Activated CD4-positive, alpha-beta T cell treated with anti-CD3 and anti-CD28 coated beads for 36 hours (primary cell): ENCODE results near the gene NEK5. TPM values are rescaled to one million over a fixed set of nuclear protein-coding genes. Genes with fewer than 3 reads are reported as not detected.
A peak's percentile ranks its signal among the peaks of the same experiment; 100 is the strongest.

Experiments used
- ATAC-seq: fragments of 200-7000 bp; cut with Tn5 transposase; one replicate; pipeline ENCODE4 v1.10.0; 2021; ENCODE audit warnings: mild to moderate bottlenecking, moderate library complexity
- CTCF ChIA-PET: fragments of 350-600 bp; sonication (Branson Sonifier 250); formaldehyde crosslinking; loops from one replicate; lab custom pipeline; 2021; ENCODE audit warnings: antibody characterized with exemption; lab: Charles Lee
- POLR2A ChIA-PET: fragments of 350-600 bp; sonication (Branson Sonifier 250); formaldehyde crosslinking; loops from one replicate; lab custom pipeline; 2021; ENCODE audit warnings: antibody characterized with exemption, inconsistent platforms; lab: Charles Lee
- DNase-seq: peaks from one replicate; pipeline ENCODE4 v3.0.0-alpha.2; 2020
- H3K27ac Mint-ChIP-seq: one replicate; pipeline ENCODE4 v1.8.0; 2021; ENCODE audit warnings: mixed read lengths
- H3K27me3 Mint-ChIP-seq: one replicate; pipeline ENCODE4 v1.8.0; 2021; ENCODE audit warnings: mixed read lengths
- H3K36me3 Mint-ChIP-seq: one replicate; pipeline ENCODE4 v1.8.0; 2021; ENCODE audit warnings: low read depth, mixed read lengths
- H3K4me1 Mint-ChIP-seq: one replicate; pipeline ENCODE4 v1.8.0; 2021; ENCODE audit warnings: mixed read lengths
- H3K4me3 Mint-ChIP-seq: one replicate; pipeline ENCODE4 v1.8.0; 2021; ENCODE audit warnings: mild to moderate bottlenecking, moderate library complexity, mixed read lengths
- H3K9me3 Mint-ChIP-seq: one replicate; pipeline ENCODE4 v1.8.0; 2021; ENCODE audit warnings: low read depth, mixed read lengths
- intact Hi-C, 2 experiments: fragments of 100-400 bp; cut with DNase I in 1 of 2; cut with micrococcal nuclease in 1 of 2; formaldehyde crosslinking; loops; one replicate each; pipeline versions ENCODE4 v1.14.2 to v1.15.1; 2022 to 2024; cut with DNase I, micrococcal nuclease
- total RNA-seq, 2 experiments: library from RNA; stranded (reverse); gene quantifications; one replicate each; pipeline ENCODE4 v1.2.3, GENCODE V29; 2021

The NEK5 gene
- total RNA-seq, 2 experiments from 2014 or later, result 0.16 to 0.44 TPM

DNA sequence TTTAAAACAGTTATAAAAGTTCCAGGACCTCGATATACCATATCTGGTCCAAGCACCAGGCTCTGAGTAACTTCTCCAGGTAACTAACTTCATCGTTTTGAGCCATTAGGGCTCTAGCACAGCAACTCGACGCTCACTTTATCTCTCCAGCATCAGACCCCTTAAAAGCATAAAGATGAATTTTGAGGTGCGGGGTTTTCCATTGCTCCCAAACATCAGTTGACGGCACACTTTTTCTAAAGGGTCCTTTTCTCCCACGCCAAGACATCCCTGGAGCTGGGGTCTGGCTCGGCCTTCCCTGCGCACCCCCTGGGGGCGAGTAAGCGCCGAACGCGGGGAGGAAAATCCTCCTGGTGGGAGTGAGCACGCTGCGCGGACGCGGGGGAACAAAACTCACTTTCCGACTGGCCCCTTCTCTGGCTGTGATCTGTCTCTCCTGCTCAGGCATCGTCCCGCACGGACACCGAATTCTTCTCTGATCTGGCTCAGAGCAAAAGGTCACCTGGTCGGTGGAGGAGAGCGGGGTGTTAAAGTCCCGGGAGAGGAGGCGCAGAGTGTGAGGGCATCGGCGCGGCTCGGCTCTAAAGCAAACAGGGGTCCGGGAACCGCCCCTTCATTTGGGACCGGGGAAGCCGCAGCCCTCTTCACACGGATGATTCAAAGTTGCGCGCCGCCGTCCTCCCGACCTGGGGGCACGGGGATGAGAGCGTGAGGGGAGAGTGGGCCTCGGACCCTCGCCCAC lies 117.8 kb downstream of the NEK5 start, which contains the start of gene ATP7B:
Gene ATP7B (minus strand): TSS at position 561 of the 742 bp plus-strand sequence. CDS start 113 bp downstream, at position 448.
- ATAC-seq (no peak), DNase-seq (no peak)
- POLR2A ChIA-PET, result interaction anchor here (0.5 kb wide), 1 partner anchor 105 kb away, joined by 5 read pairs; no protein-coding TSS in a partner anchor
- intact Hi-C loops, result loop anchor here (2.0 to 5.0 kb wide), 3 partner anchors 184 to 1099 kb away; no protein-coding TSS in a partner anchor
- peaks cover 20% of the 10 kb centered on the region for H3K4me1 Mint-ChIP-seq
- H3K36me3 Mint-ChIP-seq, result peaks cover 8% of the 10 kb centered on the region
- peak within 1 kb of the TSS; percentile 91 for H3K27ac Mint-ChIP-seq
- CTCF ChIA-PET, result no interaction called here
- H3K27me3 Mint-ChIP-seq, result peaks cover 17% of the 10 kb centered on the region
- H3K9me3 Mint-ChIP-seq, result no peaks in the 10 kb centered on the region
- peak within 1 kb of the TSS; percentile 100 for H3K4me3 Mint-ChIP-seq

DNA sequence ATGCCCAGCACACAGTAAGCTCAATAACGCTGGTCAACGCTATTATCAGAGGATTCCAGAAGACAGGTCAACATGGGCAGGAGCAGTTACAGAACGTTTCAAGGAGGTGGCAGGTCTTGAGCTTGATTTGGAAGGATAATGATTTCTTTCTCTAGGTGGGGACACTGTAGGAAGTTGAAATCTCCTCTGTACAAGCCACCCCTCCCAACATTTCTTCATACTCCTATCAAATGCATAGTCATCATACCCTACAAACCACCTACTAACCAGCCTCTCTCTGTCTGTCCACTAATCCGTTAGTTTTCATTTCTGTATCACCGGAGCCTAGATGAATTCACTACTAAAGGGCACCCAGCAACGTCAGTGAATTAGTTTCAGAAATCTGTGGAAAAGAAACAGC lies 118.9 kb downstream of the NEK5 start:
- no peak overlapping the region for H3K27ac Mint-ChIP-seq
- intact Hi-C loops, result loop anchor here (2.0 to 5.0 kb wide), 3 partner anchors 183 to 1098 kb away; no protein-coding TSS in a partner anchor
- H3K9me3 Mint-ChIP-seq, result no peaks in the 10 kb centered on the region
- DNase-seq (no peak), ATAC-seq (no peak)
- ChIA-PET POLR2A (no interaction called here), CTCF (no interaction called here)
- H3K4me3 Mint-ChIP-seq, result no peak overlapping the region
- H3K36me3 Mint-ChIP-seq, result peaks cover 3% of the 10 kb centered on the region
- peaks cover 17% of the 10 kb centered on the region for H3K27me3 Mint-ChIP-seq
- peaks cover 15% of the 10 kb centered on the region for H3K4me1 Mint-ChIP-seq

DNA sequence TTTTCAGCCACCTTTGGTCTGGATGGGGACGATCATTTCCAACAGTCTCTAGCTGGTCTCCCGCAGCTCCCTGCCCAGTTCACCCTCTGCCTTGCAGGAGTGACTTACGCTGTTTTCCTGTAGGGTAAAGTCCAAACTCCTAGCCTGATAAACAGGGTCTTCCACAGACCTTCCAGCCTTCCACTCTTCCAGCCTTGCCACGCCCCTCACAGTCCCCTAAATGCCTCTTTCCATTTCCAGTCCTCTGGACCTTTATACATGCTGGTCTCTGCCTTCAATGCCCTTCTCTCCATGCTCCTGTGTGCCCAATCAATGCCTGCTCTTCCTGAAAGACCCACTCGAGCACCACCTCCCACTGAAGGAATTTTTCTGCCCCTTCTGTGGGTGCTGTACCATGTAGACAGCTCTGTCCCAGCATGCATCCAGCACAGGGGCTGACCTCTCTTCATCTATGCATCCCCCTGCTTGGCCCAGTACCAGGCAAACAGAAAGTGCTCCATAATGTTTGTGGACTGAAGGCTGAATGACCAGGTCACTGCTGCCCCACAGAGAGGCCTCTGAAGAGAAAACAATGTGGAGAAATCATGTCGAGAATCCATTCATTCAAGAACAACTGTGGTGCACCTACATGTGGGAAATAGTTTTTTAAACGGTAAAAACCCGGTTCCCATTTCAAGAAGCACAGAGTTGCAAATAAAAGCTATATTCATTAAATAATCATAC lies 122.2 kb downstream of the NEK5 start:
- peaks cover 9% of the 10 kb centered on the region for H3K4me1 Mint-ChIP-seq
- intact Hi-C loops, result no loop called here
- H3K27ac Mint-ChIP-seq, result no peak overlapping the region
- DNase-seq (no peak), ATAC-seq (no peak)
- POLR2A ChIA-PET, result no interaction called here
- CTCF ChIA-PET, result interaction anchor here (1.4 kb wide), 1 partner anchor 121 kb away, joined by 5 read pairs; no protein-coding TSS in a partner anchor
- H3K27me3 Mint-ChIP-seq, result peaks cover 17% of the 10 kb centered on the region
- H3K9me3 Mint-ChIP-seq, result no peaks in the 10 kb centered on the region
- H3K36me3 Mint-ChIP-seq, result no peaks in the 10 kb centered on the region
- no peak overlapping the region for H3K4me3 Mint-ChIP-seq

DNA sequence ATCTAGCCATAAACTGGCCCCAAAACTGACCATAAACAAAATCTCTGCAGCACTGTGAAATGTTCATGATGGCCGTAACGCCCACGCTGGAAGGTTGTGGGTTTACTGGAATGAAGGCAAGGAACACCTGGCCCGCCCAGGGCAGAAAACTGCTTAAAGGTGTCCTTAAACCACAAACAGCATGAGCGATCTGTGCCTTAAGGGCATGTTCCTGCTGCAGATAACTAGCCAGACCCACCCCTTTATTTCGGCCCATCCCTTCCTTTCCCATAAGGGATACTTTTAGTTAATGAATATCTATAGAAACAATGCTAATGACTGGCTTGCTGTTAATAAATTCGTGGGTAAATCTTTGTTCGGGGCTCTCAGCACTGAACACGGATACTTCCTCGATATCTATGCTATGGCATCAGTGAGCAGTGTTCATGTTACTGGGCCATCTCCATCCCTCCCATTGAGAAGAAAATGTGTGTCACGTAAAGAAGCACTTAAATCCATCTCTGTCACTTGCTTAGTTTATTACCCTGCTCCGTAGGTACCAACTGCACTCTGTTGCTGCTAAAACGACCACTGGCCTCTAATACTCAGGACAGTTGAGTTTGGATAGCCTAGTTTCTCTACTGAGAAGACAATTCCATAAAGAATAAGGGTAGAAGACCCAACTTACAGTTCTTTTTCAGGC lies 122.9 kb downstream of the NEK5 start:
- DNase-seq, result no peak
- ATAC-seq, result no peak
- Mint-ChIP-seq H3K27me3 (peaks cover 14% of the 10 kb centered on the region), H3K4me1 (peaks cover 9% of the 10 kb centered on the region), H3K9me3 (no peaks in the 10 kb centered on the region), H3K27ac (no peak overlapping the region), H3K4me3 (no peak overlapping the region), H3K36me3 (no peaks in the 10 kb centered on the region)
- CTCF ChIA-PET, result no interaction called here
- POLR2A ChIA-PET, result no interaction called here
- intact Hi-C loops, result no loop called here

DNA sequence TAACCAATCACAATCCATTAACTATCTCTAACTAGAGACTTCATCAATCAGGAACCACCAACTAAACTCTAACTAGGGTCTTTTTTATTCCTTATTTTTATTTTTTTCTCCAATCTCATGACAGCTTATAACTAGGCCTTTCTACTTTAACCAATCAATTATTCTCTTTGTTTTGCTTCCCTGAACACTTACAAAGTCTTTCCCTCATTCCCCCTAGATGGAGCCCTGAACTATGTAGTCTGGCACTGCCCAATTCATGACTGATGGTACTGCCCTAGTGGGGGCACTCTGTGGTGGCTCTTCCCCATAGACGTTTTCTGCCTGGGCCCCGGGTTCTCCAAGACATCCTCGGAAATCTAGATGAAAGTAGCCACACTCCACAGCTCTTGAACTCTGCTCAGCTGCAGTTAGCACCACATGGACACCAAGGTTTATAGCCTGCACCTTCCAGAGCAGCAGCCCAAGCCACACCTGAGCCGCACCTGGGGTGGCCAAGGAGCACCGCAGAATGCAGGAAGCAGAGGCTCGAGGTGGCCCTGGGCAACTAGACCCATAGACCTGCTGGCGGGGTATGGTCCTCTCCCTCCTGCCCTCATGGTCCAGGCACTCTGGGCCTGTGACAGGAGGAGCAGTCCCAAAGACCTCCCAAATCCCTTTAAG lies 124.2 kb downstream of the NEK5 start:
- Mint-ChIP-seq H3K4me1 (peaks cover 3% of the 10 kb centered on the region), H3K36me3 (no peaks in the 10 kb centered on the region), H3K27ac (no peak overlapping the region), H3K27me3 (peaks cover 7% of the 10 kb centered on the region), H3K4me3 (no peak overlapping the region), H3K9me3 (no peaks in the 10 kb centered on the region)
- DNase-seq (no peak), ATAC-seq (no peak)
- CTCF ChIA-PET, result interaction anchor here (3.5 kb wide), 1 partner anchor 9 kb away, joined by 17 read pairs; the partner anchor contains the start of gene ALG11
- intact Hi-C loops, result loop anchor here in 1 of 2 experiments (5.0 kb wide), 1 partner anchor 233 kb away; no protein-coding TSS in a partner anchor
- POLR2A ChIA-PET, result no interaction called here

DNA sequence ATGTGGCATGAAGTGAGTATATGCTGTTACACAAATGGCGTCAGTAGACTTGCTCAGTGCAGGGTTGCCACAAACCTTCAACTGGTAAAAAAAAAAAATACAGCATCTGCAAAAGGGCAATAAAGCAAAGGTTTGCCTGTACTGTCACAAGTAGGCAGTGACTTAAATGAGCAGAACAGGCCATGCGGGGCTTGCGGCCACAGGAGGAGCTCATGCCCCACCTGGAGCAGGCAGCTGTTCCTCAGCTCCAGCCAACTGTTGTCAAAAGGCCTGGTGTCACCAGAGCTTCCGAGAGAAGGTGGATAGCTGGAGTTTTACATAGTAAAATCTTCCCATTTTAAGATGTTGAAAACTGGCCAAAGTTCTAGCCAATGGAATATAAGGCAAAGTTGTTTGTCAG lies 125.3 kb downstream of the NEK5 start:
- ChIA-PET CTCF (interaction anchor here (0.6 to 3.5 kb wide), 5 partner anchors 10 to 652 kb away, joined by 3 to 17 read pairs (median 3); partner anchors contain the start of gene ALG11), POLR2A (no interaction called here)
- ATAC-seq, result no peak
- Mint-ChIP-seq H3K9me3 (no peaks in the 10 kb centered on the region), H3K4me1 (peaks cover 3% of the 10 kb centered on the region), H3K27ac (no peak overlapping the region), H3K4me3 (no peak overlapping the region), H3K27me3 (peaks cover 4% of the 10 kb centered on the region), H3K36me3 (no peaks in the 10 kb centered on the region)
- intact Hi-C loops, result loop anchor here in 1 of 2 experiments (5.0 kb wide), 1 partner anchor 234 kb away; no protein-coding TSS in a partner anchor
- no peak for DNase-seq

DNA sequence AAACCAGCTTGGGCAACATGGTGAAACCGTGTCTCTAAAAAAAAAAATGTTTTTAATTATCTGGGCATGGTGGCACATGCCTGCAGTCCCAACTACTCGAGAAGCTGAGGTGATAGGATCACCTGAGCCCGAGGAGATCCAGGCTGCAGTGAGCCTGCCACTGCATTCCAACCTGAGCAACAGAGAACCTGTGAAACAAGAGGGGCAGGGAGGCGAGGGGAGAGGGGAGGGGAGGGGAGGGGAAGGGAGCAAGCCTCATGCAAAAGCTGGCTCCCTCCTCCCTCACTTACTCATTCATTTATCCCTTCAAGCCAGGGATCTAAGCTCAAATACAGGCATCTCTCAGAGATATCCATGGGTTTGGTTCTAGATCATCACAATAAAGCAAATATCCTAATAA lies 126.5 kb downstream of the NEK5 start:
- ChIA-PET CTCF (interaction anchor here (1.2 to 3.5 kb wide), 5 partner anchors 10 to 139 kb away, joined by 3 to 17 read pairs (median 8); partner anchors contain the start of gene ALG11), POLR2A (interaction anchor here (0.6 kb wide), 1 partner anchor 651 kb away, joined by 3 read pairs; no protein-coding TSS in a partner anchor)
- peaks cover 3% of the 10 kb centered on the region for H3K4me1 Mint-ChIP-seq
- no peaks in the 10 kb centered on the region for H3K9me3 Mint-ChIP-seq
- ATAC-seq (no peak), DNase-seq (no peak)
- H3K27me3 Mint-ChIP-seq, result peaks cover 4% of the 10 kb centered on the region
- intact Hi-C loops, result loop anchor here in 1 of 2 experiments (5.0 kb wide), 1 partner anchor 235 kb away; no protein-coding TSS in a partner anchor
- no peaks in the 10 kb centered on the region for H3K36me3 Mint-ChIP-seq
- no peak overlapping the region for H3K4me3 Mint-ChIP-seq
- H3K27ac Mint-ChIP-seq, result no peak overlapping the region

DNA sequence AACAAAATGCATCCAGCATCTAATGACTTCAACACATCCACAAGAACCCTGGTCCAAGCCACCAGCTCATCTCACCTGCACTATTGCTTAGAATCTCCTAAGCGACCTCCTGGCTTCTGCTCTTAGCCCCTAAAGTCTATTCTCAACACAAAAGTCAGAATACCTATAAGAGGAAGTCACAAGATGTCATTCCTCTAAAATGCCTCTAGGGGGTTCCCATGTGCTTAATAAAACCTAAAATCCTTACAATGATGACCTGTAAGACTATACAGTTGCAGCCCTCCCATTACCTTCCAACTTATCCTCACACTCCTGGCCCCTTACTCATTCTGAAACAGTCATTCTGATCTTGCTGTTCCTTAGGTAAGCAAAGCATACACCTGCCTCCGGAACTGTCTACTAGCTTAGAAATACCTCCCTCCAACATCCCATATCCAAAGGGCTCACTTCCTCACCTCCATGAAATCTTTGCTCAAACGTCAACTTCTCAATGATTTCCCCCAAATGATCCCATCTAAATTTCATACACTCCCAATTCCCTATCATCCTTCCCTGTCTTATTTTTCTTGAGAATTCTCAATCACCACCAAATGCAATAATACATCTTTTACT lies 127.6 kb downstream of the NEK5 start:
- ChIA-PET CTCF (interaction anchor here (1.0 to 3.5 kb wide), 7 partner anchors 9 to 199 kb away, joined by 3 to 17 read pairs (median 4); partner anchors contain the start of gene ALG11), POLR2A (no interaction called here)
- H3K9me3 Mint-ChIP-seq, result no peaks in the 10 kb centered on the region

DNA sequence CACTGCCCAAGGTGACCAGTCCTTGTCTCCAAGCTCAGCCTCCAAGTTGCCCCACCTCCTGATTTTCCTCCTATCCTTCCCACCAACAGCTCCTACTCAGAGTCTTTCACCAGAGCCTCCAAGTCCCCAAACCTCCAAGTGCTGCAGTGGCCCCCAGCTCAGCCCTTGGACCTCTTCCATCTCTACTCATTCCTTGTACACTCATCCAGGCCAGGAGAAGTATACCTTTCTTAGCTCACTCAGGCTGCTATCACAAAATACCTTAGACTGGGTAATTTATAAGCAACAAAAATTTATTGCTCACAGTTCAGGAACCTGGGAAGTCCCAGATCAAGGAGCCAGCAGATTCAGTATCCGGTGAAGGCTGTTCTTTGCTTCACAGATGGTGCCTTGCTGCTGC lies 129.0 kb downstream of the NEK5 start:
- intact Hi-C loops, result loop anchor here (2.0 to 5.0 kb wide), 2 partner anchors 237 kb away; no protein-coding TSS in a partner anchor
- ATAC-seq, result no peak

More for the DNA sequence above, 127.6 kb downstream of the NEK5 start:
- no peak overlapping the region for H3K27ac Mint-ChIP-seq
- intact Hi-C loops, result loop anchor here (1.0 to 5.0 kb wide), 5 partner anchors 126 to 449 kb away; partner anchors contain the start of gene VPS36 (in 1 of the 2)
- no peaks in the 10 kb centered on the region for H3K36me3 Mint-ChIP-seq
- peaks cover 4% of the 10 kb centered on the region for H3K27me3 Mint-ChIP-seq
- DNase-seq (no peak), ATAC-seq (peak; percentile 89)
- peaks cover 3% of the 10 kb centered on the region for H3K4me1 Mint-ChIP-seq
- no peak overlapping the region for H3K4me3 Mint-ChIP-seq

DNA sequence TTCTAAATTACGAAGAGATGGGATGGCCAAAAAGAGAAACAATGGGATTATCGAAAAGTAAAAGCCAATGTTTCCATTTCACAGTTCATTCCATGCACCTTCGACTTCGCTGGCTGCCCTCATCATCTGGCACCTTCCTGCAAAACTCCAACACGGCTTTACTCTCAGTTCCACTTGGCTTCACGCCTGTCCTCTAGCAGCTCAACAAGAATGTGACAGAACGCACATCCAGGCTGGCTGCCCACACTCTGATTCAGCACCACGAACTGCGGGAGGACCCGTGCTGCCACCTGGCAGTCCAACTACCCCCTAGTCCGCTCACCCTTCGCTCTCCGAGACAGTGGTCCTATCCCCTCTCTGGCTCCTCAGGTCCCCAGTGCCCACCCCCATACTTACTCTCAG lies 129.4 kb downstream of the NEK5 start:
- H3K9me3 Mint-ChIP-seq, result no peaks in the 10 kb centered on the region
- no peak overlapping the region for H3K27ac Mint-ChIP-seq
- DNase-seq, result no peak
- CTCF ChIA-PET, result interaction anchor here (0.6 to 1.2 kb wide), 3 partner anchors 185 to 453 kb away, joined by 3 to 4 read pairs (median 3); no protein-coding TSS in a partner anchor
- H3K27me3 Mint-ChIP-seq, result peaks cover 4% of the 10 kb centered on the region
- H3K36me3 Mint-ChIP-seq, result no peaks in the 10 kb centered on the region
- peaks cover 3% of the 10 kb centered on the region for H3K4me1 Mint-ChIP-seq
- no peak for ATAC-seq
- H3K4me3 Mint-ChIP-seq, result no peak overlapping the region
- POLR2A ChIA-PET, result no interaction called here
- intact Hi-C loops, result no loop called here

More for the DNA sequence above, 129.0 kb downstream of the NEK5 start:
- peaks cover 3% of the 10 kb centered on the region for H3K4me1 Mint-ChIP-seq
- no peaks in the 10 kb centered on the region for H3K9me3 Mint-ChIP-seq
- ChIA-PET CTCF (interaction anchor here (0.6 to 1.2 kb wide), 4 partner anchors 186 to 453 kb away, joined by 3 to 4 read pairs (median 3); no protein-coding TSS in a partner anchor), POLR2A (no interaction called here)
- H3K27ac Mint-ChIP-seq, result no peak overlapping the region
- H3K27me3 Mint-ChIP-seq, result peaks cover 4% of the 10 kb centered on the region
- no peaks in the 10 kb centered on the region for H3K36me3 Mint-ChIP-seq
- DNase-seq, result no peak
- H3K4me3 Mint-ChIP-seq, result no peak overlapping the region
